Measurements from ENCODE around the gene PLCD3.

Gene PLCD3

GRCh38 chr17:45149669-45150664 lies 17.7 kb upstream of the PLCD3 start:
- DNase-seq, result peak; percentile 87

GRCh38 chr17:45149037-45149668 lies 16.8 kb upstream of the PLCD3 start:
- peak; percentile 94 for DNase-seq

DNA sequence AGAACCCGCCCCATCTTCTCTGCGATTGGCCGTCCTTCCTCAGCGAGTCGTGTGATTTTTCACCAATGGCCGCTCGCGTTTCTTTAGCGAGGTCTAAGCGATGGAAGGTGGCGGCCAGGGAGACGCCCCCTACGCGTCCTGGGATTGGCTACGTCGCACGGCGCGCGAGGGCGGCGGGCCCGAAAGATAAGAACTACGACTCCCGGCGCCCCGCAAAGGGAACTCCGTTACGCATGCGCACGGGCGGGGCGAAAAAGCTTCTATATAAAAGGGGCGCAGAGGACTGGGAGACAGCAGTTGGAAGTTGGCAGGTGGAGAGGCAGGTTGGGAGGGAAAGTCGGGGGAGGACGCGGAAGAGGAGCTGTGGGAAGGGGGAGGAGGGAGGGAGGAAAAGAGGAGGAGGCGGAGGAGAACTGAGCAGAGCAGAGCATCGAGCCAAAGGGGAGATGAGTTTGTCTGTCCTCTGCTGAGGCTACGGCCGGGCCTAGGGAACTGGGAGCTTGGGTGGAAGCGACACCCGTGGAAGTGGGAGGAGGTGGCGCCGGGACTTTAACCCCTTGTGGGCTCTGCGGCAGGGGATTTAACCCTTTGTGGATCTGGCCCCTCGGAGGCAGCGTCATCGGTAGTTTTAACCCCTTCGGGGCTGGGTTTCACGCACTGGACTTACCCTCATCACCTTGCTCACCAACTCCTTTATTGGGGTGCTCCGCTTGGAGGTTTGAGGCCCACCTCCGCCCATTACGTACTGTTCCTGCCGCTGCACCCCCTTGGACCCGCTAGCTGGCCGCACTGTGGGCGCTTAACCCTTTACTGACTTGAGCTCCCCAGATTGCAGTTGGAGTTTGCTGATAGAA lies 16.1 kb upstream of the PLCD3 start, which contains the start of gene HEXIM1:
Gene HEXIM1, plus strand, starts transcription at position 293 of the 854 bp plus-strand sequence. CDS start 716 bp downstream, outside the sequence.
- DNase-seq, result peak; percentile 100

GRCh38 chr17:45147581-45148182 lies 15.4 kb upstream of the PLCD3 start:
- peak; percentile 92 for DNase-seq

DNA sequence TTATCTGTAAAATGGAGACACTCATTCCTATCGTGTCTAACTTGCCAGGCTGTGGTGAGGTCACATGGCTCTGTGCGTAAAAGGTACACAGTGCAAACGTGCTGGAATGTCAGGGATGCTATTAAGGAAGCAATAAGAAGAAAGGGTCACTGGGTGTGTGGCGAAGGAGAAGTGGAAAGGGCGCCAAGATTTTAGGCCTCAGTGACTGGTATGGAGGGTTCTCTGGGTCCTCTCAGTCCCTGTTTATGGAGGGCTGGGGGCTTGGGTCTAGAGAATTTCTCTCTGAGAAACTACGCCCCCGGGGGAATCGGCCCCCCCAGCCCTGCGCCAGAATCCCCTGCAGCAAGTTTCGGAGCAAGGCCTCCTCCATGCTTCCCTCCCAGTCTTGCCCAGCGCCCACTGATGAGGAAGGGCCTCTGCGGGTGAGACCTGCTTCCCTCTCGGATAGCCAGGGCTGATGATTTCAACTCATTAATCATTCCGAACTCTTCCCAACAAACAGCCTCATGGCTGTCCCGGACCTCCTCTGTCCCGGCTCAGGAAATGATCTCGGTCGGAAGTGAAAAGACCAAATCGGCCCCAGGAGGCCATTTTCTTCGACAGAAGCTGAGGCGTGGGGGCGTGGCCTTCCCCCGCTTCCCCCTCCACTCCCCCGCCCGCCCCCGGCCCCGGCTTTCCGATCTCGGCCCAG lies 14.7 kb upstream of the PLCD3 start:
- DNase-seq, result peak; percentile 91

DNA sequence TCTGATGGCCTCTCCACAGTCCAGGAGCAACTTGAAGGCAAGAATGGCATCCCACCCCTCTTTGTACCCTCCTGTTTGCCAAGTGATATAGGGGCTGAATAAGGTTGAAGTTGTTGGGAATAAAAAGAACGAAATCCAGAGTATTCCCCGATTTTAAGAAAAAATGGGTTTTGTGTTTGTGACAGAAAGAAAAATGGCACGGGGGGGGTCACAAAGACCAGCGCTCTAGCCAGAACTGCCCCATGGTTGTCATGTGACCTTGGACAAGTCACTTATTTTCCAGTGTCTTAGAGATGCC lies 14.2 kb upstream of the PLCD3 start:
- DNase-seq, result no peak

GRCh38 chr17:45146166-45146565 lies 13.9 kb upstream of the PLCD3 start:
- peak; percentile 27 for DNase-seq

DNA sequence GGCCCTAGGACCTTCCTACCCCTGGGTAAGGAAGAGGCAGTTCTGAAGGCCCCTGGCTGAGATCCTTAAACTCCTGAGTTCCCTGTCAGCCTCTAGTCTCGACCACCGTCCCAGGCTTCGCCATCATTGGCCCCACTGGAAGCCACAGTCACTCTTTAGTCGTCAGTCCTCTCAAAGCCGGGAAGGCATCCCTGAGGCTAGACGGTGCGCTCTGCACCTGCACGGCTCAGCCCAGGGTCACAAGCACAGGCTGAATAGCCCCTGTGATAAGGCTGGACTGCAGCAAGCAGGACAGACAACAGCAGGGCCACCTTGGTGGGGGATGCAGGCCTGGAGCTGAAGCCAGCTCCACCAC lies 12.7 kb upstream of the PLCD3 start:
- peak; percentile 31 for DNase-seq

DNA sequence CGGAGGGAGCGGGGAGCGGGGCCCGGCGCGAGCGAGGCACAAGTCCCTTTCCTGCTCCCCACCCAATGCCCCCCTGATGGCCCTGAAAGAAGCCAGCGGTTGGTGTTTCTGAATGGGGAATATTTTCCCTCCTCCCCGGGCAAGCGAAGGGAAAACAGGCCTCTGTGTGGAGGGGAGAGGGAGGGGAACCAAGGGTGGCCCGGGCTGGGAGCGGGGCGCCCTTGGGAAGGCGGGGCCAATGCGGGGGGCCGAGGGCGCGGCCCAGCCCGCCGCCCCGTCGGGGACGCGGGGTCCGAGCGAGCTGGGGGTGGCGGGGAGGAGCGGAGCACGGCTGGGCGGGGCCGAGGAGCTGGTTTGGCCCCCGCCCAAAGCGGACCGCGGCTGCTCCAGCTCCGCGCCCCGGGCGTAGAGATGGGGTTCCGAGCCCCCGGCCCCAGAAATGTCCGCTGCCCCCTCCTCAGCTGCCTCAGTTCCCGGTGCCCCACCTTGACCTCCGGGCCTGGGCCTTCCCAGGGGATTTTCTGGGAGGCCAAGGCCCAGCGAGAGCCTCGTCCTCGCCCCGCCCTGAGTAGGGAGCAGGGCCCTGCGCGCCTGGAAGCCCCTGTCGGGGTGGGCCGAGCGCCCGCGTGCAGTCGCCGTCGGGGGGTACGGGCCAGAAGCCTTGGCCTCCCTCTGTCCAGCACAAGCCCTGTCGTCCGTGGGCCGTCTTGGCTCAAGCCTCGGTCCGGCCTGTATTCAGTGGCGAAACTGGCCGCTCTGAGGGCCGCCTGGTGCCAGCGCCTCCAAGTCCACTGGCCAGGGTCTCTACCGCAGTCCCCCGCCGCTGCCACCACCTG lies 12.1 kb upstream of the PLCD3 start:
- peak; percentile 42 for DNase-seq

- peak; percentile 92 for DNase-seq
These were observed 11.5 kb upstream of the PLCD3 start for GRCh38 chr17:45143767-45144198.

DNA sequence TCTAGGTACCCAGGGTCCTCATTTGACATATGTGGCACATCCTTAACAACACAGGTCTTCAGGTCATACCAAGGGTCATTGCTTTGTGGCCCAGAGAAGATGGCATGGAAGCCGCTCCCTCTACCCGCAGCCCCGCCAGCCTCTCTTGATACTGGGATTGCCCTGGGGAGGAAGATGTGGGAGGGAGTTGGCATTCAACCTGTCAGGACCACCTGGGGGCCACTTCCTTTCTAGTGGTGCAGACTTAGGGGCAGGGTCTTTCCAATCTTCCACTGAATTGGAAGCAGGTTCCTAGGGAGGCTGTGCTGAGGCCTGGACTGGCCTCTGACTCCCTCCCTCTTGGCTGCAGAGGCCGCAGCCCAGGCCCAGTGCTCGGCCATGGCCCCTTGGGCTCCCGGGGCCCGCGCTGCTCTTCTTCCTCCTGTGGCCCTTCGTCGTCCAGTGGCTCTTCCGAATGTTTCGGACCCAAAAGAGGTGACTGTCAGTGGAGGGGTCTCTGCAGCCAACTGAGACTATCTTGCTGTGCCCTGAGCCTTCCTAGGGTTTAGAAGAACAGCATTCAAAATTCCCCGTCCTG lies 10.9 kb upstream of the PLCD3 start:
- peak; percentile 30 for DNase-seq

DNA sequence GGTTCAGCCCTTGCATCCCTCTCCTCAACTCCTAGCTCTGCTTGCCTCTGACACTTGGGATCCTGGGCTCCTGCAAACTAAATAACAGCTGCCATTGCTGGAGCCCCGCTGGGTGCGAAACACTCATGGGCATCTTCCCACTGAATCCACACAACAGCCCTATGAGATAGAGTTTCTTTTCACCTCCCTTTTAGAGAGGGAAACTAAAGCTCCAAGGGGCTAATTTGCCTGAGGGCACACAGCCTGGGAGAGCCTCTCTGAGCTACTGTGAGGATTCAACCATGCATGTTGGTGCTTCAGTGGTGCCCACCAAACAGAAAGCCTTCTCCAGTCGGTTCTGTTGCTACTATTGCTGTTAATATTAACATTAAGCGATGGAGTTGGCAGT lies 7.2 kb upstream of the PLCD3 start:
- DNase-seq, result no peak

- DNase-seq, result peak; percentile 15
These were observed 6.7 kb upstream of the PLCD3 start for GRCh38 chr17:45138911-45139532.

- DNase-seq, result peak; percentile 17
These were observed 5.4 kb upstream of the PLCD3 start for GRCh38 chr17:45137561-45138305.

GRCh38 chr17:45136846-45137560 lies 4.7 kb upstream of the PLCD3 start:
- DNase-seq, result peak; percentile 24

GRCh38 chr17:45135978-45136791 lies 3.9 kb upstream of the PLCD3 start:
- DNase-seq, result peak; percentile 29

- peak; percentile 98 for DNase-seq
These were observed 3.1 kb upstream of the PLCD3 start, which contains the start of gene ACBD4 for GRCh38 chr17:45135192-45135977. ACBD4 (plus strand) TSS chr17:45135687; CDS start chr17:45136145, 458 bp downstream.

Measured in femur (tissue), 1 donor.